K562 (cell line): ENCODE measurements around the gene MVK.

Source experiments
- POLR2A ChIP-seq: fragments of 450-650 bp; conservative IDR thresholded peaks from 2 replicates; pipeline ENCODE4 v1.6.1; 2016
- TAF1 ChIP-seq: IDR thresholded peaks from 2 replicates; pipeline ENCODE4 v1.6.1; 2011; ENCODE audit warnings: mild to moderate bottlenecking, low read length, moderate library complexity; ENCODE audit not compliant: insufficient read depth, control insufficient read depth, severe bottlenecking; ENCODE audit errors: extremely low read depth
- TBL1XR1 ChIP-seq, 2 experiments: IDR thresholded peaks; 2 replicates each; pipeline ENCODE4 v1.6.1; 2012; ENCODE audit warnings: improper control_type of control experiment in 2 of 2, low read length in 2 of 2, mild to moderate bottlenecking in 1 of 2
- ZBTB1 ChIP-seq: sonication (generic); formaldehyde crosslinking; IDR thresholded peaks from 2 replicates; pipeline ENCODE4 v1.8.1; 2023; ENCODE audit warnings: missing genetic modification reagents, low read depth, mild to moderate bottlenecking, borderline replicate concordance
- ZNF217 ChIP-seq: sonication (generic); formaldehyde crosslinking; IDR thresholded peaks from 2 replicates; pipeline ENCODE4 v1.8.0; 2022; ENCODE audit warnings: mild to moderate bottlenecking, missing genetic modification reagents
- TF ChIP-seq, protein P1 (sequence below), 3 experiments: IDR thresholded peaks in 2 of 3; conservative IDR thresholded peaks in 1 of 3; 2 replicates each; pipeline ENCODE4 v1.5.1; 2011 to 2012; ENCODE audit warnings: low read length in 3 of 3, mild to moderate bottlenecking in 3 of 3, control low read depth in 2 of 3, improper control_type of control experiment in 1 of 3, inconsistent platforms in 1 of 3, low read depth in 1 of 3, mixed read lengths in 1 of 3, moderate library complexity in 1 of 3; ENCODE audit not compliant: insufficient read depth in 2 of 3
- TF ChIP-seq, protein P2 (sequence below): fragments of 250-450 bp; sonication (Bioruptor Pico); IDR thresholded peaks from 2 replicates; pipeline ENCODE4 v1.4.0; 2020; ENCODE audit warnings: mild to moderate bottlenecking, moderate library complexity
- TF ChIP-seq, protein P3 (sequence below): IDR thresholded peaks from 3 replicates; pipeline ENCODE4 v1.6.1; 2011; ENCODE audit warnings: borderline replicate concordance, mild to moderate bottlenecking; ENCODE audit not compliant: insufficient read length, insufficient read depth
- TF ChIP-seq, protein P4 (sequence below): IDR thresholded peaks from 3 replicates; pipeline ENCODE4 v1.6.1; 2011; ENCODE audit warnings: borderline replicate concordance, mild to moderate bottlenecking, moderate library complexity; ENCODE audit not compliant: insufficient read length; ENCODE audit errors: extremely low read depth

DNA sequence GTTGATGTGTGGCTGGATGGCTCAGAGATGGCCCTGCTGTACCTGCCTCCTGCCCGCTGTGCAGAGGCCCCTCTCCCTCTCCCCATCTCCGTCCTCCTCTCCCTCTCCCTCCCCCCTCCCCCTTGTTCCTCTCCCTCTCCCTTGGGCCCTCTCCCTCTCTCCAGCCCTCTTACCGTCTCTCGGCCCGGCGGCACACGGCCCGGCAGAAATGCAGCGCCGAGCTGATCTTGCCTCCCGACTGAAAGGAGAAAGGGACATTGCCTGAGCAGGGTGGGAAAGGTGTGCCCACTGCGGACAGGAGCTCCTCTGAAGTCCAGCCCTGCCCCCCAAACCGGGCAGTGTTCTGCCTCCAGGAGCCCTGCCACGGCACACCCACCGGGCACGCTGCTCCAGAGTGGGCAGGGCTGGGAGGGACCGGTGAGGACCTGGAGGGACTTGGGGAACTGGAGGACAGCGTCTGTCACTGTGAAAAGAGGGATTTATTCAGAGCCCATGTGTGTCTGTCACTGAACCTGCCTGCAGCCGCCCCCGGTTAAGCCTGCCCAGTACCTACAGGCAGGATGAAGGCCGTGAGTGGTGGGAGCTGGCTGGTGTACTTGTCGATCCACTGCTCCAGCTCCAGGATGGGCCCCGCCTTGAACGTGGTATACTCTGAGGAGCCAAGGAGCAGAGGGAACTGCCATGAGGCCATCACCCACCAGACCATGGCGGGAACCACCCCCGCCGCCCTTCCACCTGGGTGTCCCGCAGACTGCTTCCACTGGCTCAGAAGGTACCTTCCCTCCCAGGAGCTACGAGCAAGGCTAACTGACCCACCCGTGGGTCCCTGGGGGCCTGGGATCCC lies 12.5 kb upstream of the MVK start:
- TF ChIP-seq, protein P1, sequence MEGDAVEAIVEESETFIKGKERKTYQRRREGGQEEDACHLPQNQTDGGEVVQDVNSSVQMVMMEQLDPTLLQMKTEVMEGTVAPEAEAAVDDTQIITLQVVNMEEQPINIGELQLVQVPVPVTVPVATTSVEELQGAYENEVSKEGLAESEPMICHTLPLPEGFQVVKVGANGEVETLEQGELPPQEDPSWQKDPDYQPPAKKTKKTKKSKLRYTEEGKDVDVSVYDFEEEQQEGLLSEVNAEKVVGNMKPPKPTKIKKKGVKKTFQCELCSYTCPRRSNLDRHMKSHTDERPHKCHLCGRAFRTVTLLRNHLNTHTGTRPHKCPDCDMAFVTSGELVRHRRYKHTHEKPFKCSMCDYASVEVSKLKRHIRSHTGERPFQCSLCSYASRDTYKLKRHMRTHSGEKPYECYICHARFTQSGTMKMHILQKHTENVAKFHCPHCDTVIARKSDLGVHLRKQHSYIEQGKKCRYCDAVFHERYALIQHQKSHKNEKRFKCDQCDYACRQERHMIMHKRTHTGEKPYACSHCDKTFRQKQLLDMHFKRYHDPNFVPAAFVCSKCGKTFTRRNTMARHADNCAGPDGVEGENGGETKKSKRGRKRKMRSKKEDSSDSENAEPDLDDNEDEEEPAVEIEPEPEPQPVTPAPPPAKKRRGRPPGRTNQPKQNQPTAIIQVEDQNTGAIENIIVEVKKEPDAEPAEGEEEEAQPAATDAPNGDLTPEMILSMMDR (IDR thresholded peaks at IDR 0.05 in 2 of 3, conservative IDR thresholded peaks at IDR 0.05 in 1 of 3; ENCODE audit: insufficient read depth in 2 of 3, low read depth in 1 of 3, low read length in 3 of 3), result no peak
- TF ChIP-seq, protein P2, sequence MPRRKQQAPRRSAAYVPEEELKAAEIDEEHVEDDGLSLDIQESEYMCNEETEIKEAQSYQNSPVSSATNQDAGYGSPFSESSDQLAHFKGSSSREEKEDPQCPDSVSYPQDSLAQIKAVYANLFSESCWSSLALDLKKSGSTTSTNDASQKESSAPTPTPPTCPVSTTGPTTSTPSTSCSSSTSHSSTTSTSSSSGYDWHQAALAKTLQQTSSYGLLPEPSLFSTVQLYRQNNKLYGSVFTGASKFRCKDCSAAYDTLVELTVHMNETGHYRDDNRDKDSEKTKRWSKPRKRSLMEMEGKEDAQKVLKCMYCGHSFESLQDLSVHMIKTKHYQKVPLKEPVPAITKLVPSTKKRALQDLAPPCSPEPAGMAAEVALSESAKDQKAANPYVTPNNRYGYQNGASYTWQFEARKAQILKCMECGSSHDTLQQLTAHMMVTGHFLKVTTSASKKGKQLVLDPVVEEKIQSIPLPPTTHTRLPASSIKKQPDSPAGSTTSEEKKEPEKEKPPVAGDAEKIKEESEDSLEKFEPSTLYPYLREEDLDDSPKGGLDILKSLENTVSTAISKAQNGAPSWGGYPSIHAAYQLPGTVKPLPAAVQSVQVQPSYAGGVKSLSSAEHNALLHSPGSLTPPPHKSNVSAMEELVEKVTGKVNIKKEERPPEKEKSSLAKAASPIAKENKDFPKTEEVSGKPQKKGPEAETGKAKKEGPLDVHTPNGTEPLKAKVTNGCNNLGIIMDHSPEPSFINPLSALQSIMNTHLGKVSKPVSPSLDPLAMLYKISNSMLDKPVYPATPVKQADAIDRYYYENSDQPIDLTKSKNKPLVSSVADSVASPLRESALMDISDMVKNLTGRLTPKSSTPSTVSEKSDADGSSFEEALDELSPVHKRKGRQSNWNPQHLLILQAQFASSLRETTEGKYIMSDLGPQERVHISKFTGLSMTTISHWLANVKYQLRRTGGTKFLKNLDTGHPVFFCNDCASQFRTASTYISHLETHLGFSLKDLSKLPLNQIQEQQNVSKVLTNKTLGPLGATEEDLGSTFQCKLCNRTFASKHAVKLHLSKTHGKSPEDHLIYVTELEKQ, result no peak
- TF ChIP-seq ZBTB1 (no peak), TAF1 (no peak), POLR2A (no peak), TBL1XR1 (IDR thresholded peaks at IDR 0.05; ENCODE audit: low read length in 2 of 2) (no peak), ZNF217 (CRISPR knock-in tag) (no peak)
- TF ChIP-seq, protein P3, sequence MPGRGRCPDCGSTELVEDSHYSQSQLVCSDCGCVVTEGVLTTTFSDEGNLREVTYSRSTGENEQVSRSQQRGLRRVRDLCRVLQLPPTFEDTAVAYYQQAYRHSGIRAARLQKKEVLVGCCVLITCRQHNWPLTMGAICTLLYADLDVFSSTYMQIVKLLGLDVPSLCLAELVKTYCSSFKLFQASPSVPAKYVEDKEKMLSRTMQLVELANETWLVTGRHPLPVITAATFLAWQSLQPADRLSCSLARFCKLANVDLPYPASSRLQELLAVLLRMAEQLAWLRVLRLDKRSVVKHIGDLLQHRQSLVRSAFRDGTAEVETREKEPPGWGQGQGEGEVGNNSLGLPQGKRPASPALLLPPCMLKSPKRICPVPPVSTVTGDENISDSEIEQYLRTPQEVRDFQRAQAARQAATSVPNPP, result no peak
- TF ChIP-seq, protein P4, sequence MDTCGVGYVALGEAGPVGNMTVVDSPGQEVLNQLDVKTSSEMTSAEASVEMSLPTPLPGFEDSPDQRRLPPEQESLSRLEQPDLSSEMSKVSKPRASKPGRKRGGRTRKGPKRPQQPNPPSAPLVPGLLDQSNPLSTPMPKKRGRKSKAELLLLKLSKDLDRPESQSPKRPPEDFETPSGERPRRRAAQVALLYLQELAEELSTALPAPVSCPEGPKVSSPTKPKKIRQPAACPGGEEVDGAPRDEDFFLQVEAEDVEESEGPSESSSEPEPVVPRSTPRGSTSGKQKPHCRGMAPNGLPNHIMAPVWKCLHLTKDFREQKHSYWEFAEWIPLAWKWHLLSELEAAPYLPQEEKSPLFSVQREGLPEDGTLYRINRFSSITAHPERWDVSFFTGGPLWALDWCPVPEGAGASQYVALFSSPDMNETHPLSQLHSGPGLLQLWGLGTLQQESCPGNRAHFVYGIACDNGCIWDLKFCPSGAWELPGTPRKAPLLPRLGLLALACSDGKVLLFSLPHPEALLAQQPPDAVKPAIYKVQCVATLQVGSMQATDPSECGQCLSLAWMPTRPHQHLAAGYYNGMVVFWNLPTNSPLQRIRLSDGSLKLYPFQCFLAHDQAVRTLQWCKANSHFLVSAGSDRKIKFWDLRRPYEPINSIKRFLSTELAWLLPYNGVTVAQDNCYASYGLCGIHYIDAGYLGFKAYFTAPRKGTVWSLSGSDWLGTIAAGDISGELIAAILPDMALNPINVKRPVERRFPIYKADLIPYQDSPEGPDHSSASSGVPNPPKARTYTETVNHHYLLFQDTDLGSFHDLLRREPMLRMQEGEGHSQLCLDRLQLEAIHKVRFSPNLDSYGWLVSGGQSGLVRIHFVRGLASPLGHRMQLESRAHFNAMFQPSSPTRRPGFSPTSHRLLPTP, result no peak
